ENCODE results near the gene SLC27A4. TPM values are rescaled to one million over a fixed set of nuclear protein-coding genes. Genes with fewer than 3 reads are reported as not detected.
A peak's percentile ranks its signal among the peaks of the same experiment; 100 is the strongest.

Gene SLC27A4
- total RNA-seq, 2 experiments from 2014 or later, result 14.2 to 16.0 TPM

DNA sequence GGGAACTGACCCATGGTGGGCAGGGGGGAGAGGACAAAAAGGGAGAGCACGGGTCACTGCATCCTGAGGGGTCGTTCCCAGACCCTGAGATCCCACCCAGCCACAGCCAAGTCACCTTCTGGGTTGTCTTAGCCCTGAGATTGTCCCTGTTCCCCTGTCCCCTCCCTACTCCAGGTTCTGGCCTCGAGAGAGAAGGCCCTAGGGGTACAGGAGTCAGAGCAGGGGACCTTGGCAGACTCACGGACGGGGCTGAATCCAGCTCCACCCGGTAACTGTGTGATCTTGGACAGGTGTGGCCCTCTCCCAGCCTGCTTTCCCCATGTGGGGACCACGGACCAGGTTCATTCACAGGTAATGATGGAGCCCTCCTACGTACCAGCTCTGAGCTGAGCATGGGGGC, 69.1 kb downstream of the SLC27A4 start:
- Histone ChIP-seq H3K9me2 (ENCODE audit: insufficient read depth, low read length) (no peaks in the 10 kb centered on the region), H3K4me3 (ENCODE audit: low read depth, low read length, poor library complexity, severe bottlenecking) (no peak overlapping the region), H3K79me2 (ENCODE audit: insufficient read depth, low read depth, low read length) (no peaks in the 10 kb centered on the region), H3K4me1 (ENCODE audit: insufficient read depth, low read length, poor library complexity, severe bottlenecking) (no peaks in the 10 kb centered on the region), H3K36me3 (ENCODE audit: insufficient read depth, low read length) (no peaks in the 10 kb centered on the region), H3K4me2 (ENCODE audit: low read length) (no peak overlapping the region), H4K20me1 (ENCODE audit: insufficient read depth, low read length) (no peaks in the 10 kb centered on the region), H2AFZ (ENCODE audit: low read length) (no peak overlapping the region), H3K9me3 (ENCODE audit: low read length) (no peaks in the 10 kb centered on the region), H3K27ac (ENCODE audit: low read depth, low read length, poor library complexity, severe bottlenecking) (no peak overlapping the region)
- CTCF ChIA-PET (ENCODE audit: unreplicated experiment), result no interaction called here
- no peak for DNase-seq (ENCODE audit: low spot score)
- POLR2A ChIA-PET, result no interaction called here
- TF ChIP-seq, protein P1, sequence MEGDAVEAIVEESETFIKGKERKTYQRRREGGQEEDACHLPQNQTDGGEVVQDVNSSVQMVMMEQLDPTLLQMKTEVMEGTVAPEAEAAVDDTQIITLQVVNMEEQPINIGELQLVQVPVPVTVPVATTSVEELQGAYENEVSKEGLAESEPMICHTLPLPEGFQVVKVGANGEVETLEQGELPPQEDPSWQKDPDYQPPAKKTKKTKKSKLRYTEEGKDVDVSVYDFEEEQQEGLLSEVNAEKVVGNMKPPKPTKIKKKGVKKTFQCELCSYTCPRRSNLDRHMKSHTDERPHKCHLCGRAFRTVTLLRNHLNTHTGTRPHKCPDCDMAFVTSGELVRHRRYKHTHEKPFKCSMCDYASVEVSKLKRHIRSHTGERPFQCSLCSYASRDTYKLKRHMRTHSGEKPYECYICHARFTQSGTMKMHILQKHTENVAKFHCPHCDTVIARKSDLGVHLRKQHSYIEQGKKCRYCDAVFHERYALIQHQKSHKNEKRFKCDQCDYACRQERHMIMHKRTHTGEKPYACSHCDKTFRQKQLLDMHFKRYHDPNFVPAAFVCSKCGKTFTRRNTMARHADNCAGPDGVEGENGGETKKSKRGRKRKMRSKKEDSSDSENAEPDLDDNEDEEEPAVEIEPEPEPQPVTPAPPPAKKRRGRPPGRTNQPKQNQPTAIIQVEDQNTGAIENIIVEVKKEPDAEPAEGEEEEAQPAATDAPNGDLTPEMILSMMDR (conservative IDR thresholded peaks at IDR 0.05; ENCODE audit: low read length), result no peak
- TF ChIP-seq EZH2phosphoT487 (IDR thresholded peaks at IDR 0.05; ENCODE audit: borderline replicate concordance, low read depth, low read length), result no peak
- intact Hi-C loops (cut with micrococcal nuclease; ENCODE audit: unreplicated experiment), result no loop called here
- BruUV-seq (replicated peaks), result no TSS peak

DNA sequence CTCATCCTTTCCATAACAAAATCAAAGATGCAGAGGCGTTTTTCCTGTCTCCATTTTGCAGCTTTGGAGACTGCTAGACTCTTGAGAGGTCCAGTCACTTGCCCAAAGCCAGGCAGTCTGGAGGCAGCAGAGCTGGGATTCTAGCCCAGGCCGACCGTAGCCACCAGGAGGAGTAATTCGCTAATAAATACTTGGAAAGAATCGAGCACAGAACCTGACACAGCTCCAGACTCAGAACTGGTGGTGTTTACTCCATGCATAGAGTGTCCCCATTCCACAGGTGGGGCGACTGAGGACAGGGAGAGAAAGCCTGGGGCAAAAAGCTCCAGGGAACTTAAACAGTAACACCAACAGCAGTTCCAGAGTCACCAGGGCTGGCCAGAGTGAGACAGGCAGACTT, 69.7 kb downstream of the SLC27A4 start:
- DNase-seq (ENCODE audit: low spot score), result no peak
- intact Hi-C loops (cut with micrococcal nuclease; ENCODE audit: unreplicated experiment), result no loop called here
- Histone ChIP-seq H3K9me2 (ENCODE audit: insufficient read depth, low read length) (no peaks in the 10 kb centered on the region), H3K36me3 (ENCODE audit: insufficient read depth, low read length) (no peaks in the 10 kb centered on the region), H3K9me3 (ENCODE audit: low read length) (no peaks in the 10 kb centered on the region), H2AFZ (ENCODE audit: low read length) (no peak overlapping the region), H3K27ac (ENCODE audit: low read depth, low read length, poor library complexity, severe bottlenecking) (no peak overlapping the region), H3K79me2 (ENCODE audit: insufficient read depth, low read depth, low read length) (no peaks in the 10 kb centered on the region), H3K4me1 (ENCODE audit: insufficient read depth, low read length, poor library complexity, severe bottlenecking) (no peaks in the 10 kb centered on the region), H3K4me2 (ENCODE audit: low read length) (no peak overlapping the region), H4K20me1 (ENCODE audit: insufficient read depth, low read length) (no peaks in the 10 kb centered on the region), H3K4me3 (ENCODE audit: low read depth, low read length, poor library complexity, severe bottlenecking) (no peak overlapping the region)
- BruUV-seq (replicated peaks), result no TSS peak
- ChIA-PET CTCF (ENCODE audit: unreplicated experiment) (interaction anchor here (1.3 kb wide), 1 partner anchor 39 kb away, joined by 3 read pairs; the partner anchor contains the start of gene URM1), POLR2A (no interaction called here)
- TF ChIP-seq, protein P1 (conservative IDR thresholded peaks at IDR 0.05; ENCODE audit: low read length), result peak; percentile 40
- TF ChIP-seq EZH2phosphoT487 (IDR thresholded peaks at IDR 0.05; ENCODE audit: borderline replicate concordance, low read depth, low read length), result no peak

Small RNAs within 50 kb of the gene (microRNA-seq; reads per million reads assigned to microRNA genes)
- gene MIR219B (ENCODE audit: borderline replicate concordance), result not detected

Other genes with a start within 250 kb of the SLC27A4 start
- 67.4 and 68.1 TPM in 2 replicates for gene PTGES2, start 212.8 kb upstream of the SLC27A4 start, total RNA-seq (2014; rRNA removed; shearing (Covaris generic))
- gene PTGES2, start 212.8 kb upstream of the SLC27A4 start, total RNA-seq (2022), result 59.2 and 76.3 TPM in 2 replicates
- gene LCN2, start 191.1 kb upstream of the SLC27A4 start, total RNA-seq (2014; rRNA removed; shearing (Covaris generic)), result not detected in 2 replicates
- not detected in 2 replicates for gene LCN2, start 191.1 kb upstream of the SLC27A4 start, total RNA-seq (2022)
- gene BBLN, start 180.3 kb upstream of the SLC27A4 start, total RNA-seq (2014; rRNA removed; shearing (Covaris generic)), result 82.0 and 104 TPM in 2 replicates
- gene BBLN, start 180.3 kb upstream of the SLC27A4 start, total RNA-seq (2022), result 66.9 and 67.5 TPM in 2 replicates
- gene CIZ1, start 149.0 kb upstream of the SLC27A4 start, total RNA-seq (2014; rRNA removed; shearing (Covaris generic)), result 45.4 and 47.7 TPM in 2 replicates
- gene CIZ1, start 149.0 kb upstream of the SLC27A4 start, total RNA-seq (2022), result 121 and 142 TPM in 2 replicates
- 0.08 and 0.35 TPM in 2 replicates for gene DNM1, start 137.1 kb upstream of the SLC27A4 start, total RNA-seq (2014; rRNA removed; shearing (Covaris generic))
- gene DNM1, start 137.1 kb upstream of the SLC27A4 start, total RNA-seq (2022), result 0.98 and 1.8 TPM in 2 replicates
- 28.2 and 44.0 TPM in 2 replicates for gene GOLGA2, start 64.5 kb upstream of the SLC27A4 start, total RNA-seq (2014; rRNA removed; shearing (Covaris generic))
- 58.2 and 70.6 TPM in 2 replicates for gene GOLGA2, start 64.5 kb upstream of the SLC27A4 start, total RNA-seq (2022)
- 22.7 and 26.2 TPM in 2 replicates for gene SWI5, start 64.3 kb upstream of the SLC27A4 start, total RNA-seq (2014; rRNA removed; shearing (Covaris generic))
- gene SWI5, start 64.3 kb upstream of the SLC27A4 start, total RNA-seq (2022), result 16.8 and 18.2 TPM in 2 replicates
- gene TRUB2, start 18.1 kb upstream of the SLC27A4 start, total RNA-seq (2014; rRNA removed; shearing (Covaris generic)), result 29.7 and 31.3 TPM in 2 replicates
- gene TRUB2, start 18.1 kb upstream of the SLC27A4 start, total RNA-seq (2022), result 22.9 and 30.3 TPM in 2 replicates
- 42.4 and 53.4 TPM in 2 replicates for gene COQ4, start 17.7 kb upstream of the SLC27A4 start, total RNA-seq (2014; rRNA removed; shearing (Covaris generic))
- 49.4 and 55.8 TPM in 2 replicates for gene COQ4, start 17.7 kb upstream of the SLC27A4 start, total RNA-seq (2022)
- 42.3 and 58.5 TPM in 2 replicates for gene URM1, start 30.8 kb downstream of the SLC27A4 start, total RNA-seq (2014; rRNA removed; shearing (Covaris generic))
- 51.8 and 60.8 TPM in 2 replicates for gene URM1, start 30.8 kb downstream of the SLC27A4 start, total RNA-seq (2022)
- gene CERCAM, start 80.3 kb downstream of the SLC27A4 start, total RNA-seq (2014; rRNA removed; shearing (Covaris generic)), result 3.0 and 3.5 TPM in 2 replicates
- 2.7 and 3.1 TPM in 2 replicates for gene CERCAM, start 80.3 kb downstream of the SLC27A4 start, total RNA-seq (2022)
- 84.4 and 94.3 TPM in 2 replicates for gene ODF2, start 115.5 kb downstream of the SLC27A4 start, total RNA-seq (2014; rRNA removed; shearing (Covaris generic))
- 93.1 and 94.1 TPM in 2 replicates for gene ODF2, start 115.5 kb downstream of the SLC27A4 start, total RNA-seq (2022)
- gene GLE1, start 164.2 kb downstream of the SLC27A4 start, total RNA-seq (2014; rRNA removed; shearing (Covaris generic)), result 30.8 and 34.8 TPM in 2 replicates
- gene GLE1, start 164.2 kb downstream of the SLC27A4 start, total RNA-seq (2022), result 43.4 and 45.2 TPM in 2 replicates
- gene SPTAN1, start 212.1 kb downstream of the SLC27A4 start, total RNA-seq (2014; rRNA removed; shearing (Covaris generic)), result 259 and 272 TPM in 2 replicates
- 239 and 283 TPM in 2 replicates for gene SPTAN1, start 212.1 kb downstream of the SLC27A4 start, total RNA-seq (2022)